HG02938 (cell line): ENCODE measurements around the gene MITF.
"Not testable (repeated sequence)": the region's sequence is repeated elsewhere in the genome, so short reads cannot be mapped to it uniquely, and the experiment has no call there.

ENCODE experiments used
- ATAC-seq: cut with Tn5 transposase; IDR thresholded peaks from one replicate; pipeline ENCODE4 v1.9.1; 2021; ENCODE audit warnings: mild to moderate bottlenecking, moderate library complexity; ENCODE audit not compliant: unreplicated experiment

The MITF gene

GRCh38 chr3:69896095-69896494 is 156.8 kb downstream of the MITF start:
- ATAC-seq: no peak

GRCh38 chr3:69900331-69900730 is 161.1 kb downstream of the MITF start:
- no peak for ATAC-seq

GRCh38 chr3:69901802-69902201 is 162.5 kb downstream of the MITF start:
- ATAC-seq: no peak

GRCh38 chr3:69902386-69902785 is 163.1 kb downstream of the MITF start:
- no peak for ATAC-seq

GRCh38 chr3:69906351-69906966 is 167.2 kb downstream of the MITF start:
- ATAC-seq: no peak

GRCh38 chr3:69907554-69907953 is 168.3 kb downstream of the MITF start:
- ATAC-seq: no peak

- ATAC-seq: not testable (repeated sequence)
Measured at GRCh38 chr3:69909859-69910258, 170.6 kb downstream of the MITF start.

GRCh38 chr3:69913422-69913821 is 174.2 kb downstream of the MITF start:
- no peak for ATAC-seq

GRCh38 chr3:69914395-69914794 is 175.1 kb downstream of the MITF start:
- ATAC-seq: no peak

- no peak for ATAC-seq
Measured at GRCh38 chr3:69915726-69916125, 176.5 kb downstream of the MITF start.

- ATAC-seq: not testable (repeated sequence)
Measured at GRCh38 chr3:69920009-69920408, 180.7 kb downstream of the MITF start.

GRCh38 chr3:69921651-69922050 is 182.4 kb downstream of the MITF start:
- no peak for ATAC-seq

- ATAC-seq: no peak
Measured at GRCh38 chr3:69922521-69923000, 183.3 kb downstream of the MITF start.

GRCh38 chr3:69925506-69925905 is 186.2 kb downstream of the MITF start:
- ATAC-seq: no peak

- no peak for ATAC-seq
Measured at GRCh38 chr3:69926385-69926784, 187.1 kb downstream of the MITF start.

GRCh38 chr3:69927571-69927970 is 188.3 kb downstream of the MITF start:
- ATAC-seq: no peak

GRCh38 chr3:69929019-69929418 is 189.8 kb downstream of the MITF start:
- ATAC-seq: no peak

GRCh38 chr3:69930564-69930963 is 191.3 kb downstream of the MITF start:
- ATAC-seq: no peak

GRCh38 chr3:69932087-69932486 is 192.8 kb downstream of the MITF start:
- ATAC-seq: no peak

- no peak for ATAC-seq
Measured at GRCh38 chr3:69932501-69932900, 193.2 kb downstream of the MITF start.

GRCh38 chr3:69934398-69934797 is 195.1 kb downstream of the MITF start:
- ATAC-seq: no peak

- ATAC-seq: no peak
Measured at GRCh38 chr3:69936266-69936665, 197.0 kb downstream of the MITF start.

GRCh38 chr3:69938061-69938460 is 198.8 kb downstream of the MITF start:
- no peak for ATAC-seq
